NCI-H2081 (cell line): ENCODE data around the gene HDAC9.

Source experiments
- DNase-seq, 2 experiments: peaks; one replicate each; lab custom pipeline; 2025; lab: John Stamatoyannopoulos, UW

HDAC9 gene

DNA sequence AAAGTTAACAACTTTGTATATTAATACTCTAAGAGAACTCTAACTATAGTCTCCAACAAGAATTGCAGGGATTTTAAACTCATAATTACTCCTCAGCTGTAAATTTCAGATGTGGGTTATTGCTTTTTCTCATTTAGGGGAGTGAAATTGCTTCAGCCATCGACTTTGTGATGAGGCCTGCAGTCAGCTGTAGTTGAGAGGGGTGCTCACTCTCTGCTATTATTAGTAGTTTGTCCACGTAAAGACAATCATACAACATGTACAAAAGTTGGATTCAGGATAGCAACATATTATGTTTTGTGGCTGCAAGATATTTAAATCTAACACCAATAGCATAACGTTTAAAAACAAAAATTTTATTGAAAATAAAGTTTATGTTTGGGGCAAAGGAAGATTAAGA is 28.7 kb downstream of the HDAC9 start:
- DNase-seq: no peak

DNA sequence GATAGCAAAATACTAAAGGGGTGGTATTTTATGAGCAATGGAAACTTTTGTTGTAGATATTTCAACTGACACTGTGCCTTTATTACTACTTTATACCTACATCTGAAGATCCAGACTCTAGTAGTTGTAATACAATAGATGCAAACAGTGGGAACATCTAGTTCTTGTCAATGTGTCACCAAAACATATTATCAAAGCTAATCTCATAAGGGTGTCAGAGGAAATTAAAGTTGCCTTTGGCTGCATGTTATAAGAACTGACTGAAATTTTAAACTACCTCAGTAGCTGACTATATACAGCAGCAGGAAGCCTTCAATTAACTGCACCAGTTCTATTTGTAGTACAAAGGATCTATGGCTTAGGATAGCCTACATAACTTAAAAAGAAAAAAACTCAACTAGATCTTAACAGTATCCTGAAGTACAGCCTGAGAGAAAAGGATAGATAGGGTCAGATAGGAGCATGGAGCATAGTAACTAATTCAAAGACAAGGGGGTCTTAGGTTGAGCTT is 30.9 kb downstream of the HDAC9 start:
- no peak for DNase-seq

- no peak for DNase-seq
Measured at GRCh38 chr7:18529239-18529638, 33.7 kb downstream of the HDAC9 start.

DNA sequence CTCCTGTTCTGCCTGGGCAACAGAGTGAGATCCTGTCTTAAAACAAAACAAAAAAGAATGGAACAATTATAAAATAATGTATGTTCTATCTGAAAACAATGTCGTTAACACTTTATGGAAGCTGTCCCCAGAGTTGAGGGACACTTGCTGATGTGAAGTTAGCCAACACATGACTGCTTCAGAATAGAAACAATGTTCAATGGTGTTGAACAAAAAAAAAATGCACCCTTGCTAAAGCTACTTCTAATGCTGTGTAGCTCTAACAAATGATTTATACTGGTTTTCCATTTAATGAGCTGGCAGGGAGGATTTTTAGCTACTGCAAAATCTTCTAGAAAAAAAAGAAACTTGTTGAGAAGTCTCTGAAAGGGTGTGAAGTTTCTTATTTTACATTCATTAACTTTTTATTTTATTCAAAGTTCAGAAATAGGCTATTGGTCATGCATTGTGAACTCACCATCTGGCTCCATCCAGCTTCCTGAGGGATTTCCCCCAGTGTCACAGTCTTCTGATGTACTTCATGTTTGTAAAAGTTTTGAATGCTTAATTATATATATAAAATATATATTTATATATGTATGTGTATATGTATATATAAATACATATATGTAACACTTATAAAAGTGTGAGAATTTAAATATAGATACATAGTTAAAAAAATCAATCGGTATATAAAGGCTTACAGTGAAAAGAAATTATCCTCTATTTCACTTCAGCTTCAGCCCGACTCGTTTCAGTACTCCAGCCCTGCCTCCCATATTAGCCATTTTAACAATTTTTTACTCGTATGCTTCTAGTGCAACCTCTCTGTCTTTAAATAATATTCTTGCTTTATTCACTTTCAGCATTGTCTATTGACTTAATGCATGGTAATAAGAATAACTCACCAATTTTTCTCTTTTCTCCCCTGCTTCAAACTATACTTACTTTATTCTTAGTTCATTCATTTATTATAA is 35.0 kb downstream of the HDAC9 start:
- DNase-seq: no peak

DNA sequence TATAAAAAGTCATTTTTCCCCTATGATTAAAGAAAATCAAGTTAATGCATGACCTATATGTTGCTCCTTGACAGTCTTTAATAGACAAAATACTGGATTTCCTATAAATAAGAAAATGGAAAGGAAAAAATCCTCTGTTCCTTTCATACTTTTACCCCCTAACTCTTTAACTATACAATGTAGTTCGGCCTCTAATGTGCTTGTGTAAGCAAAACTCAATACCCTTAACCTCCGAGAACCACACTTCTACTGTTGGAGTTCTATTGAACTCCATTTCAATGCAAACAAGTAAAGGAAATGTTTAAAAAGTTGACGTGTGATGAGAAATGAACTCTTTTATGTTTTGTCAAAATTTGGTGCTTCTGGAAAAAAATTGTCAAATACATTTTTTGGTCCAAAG is 36.0 kb downstream of the HDAC9 start:
- DNase-seq: no peak

- no peak for DNase-seq
Measured at GRCh38 chr7:18532813-18533212, 37.3 kb downstream of the HDAC9 start.

DNA sequence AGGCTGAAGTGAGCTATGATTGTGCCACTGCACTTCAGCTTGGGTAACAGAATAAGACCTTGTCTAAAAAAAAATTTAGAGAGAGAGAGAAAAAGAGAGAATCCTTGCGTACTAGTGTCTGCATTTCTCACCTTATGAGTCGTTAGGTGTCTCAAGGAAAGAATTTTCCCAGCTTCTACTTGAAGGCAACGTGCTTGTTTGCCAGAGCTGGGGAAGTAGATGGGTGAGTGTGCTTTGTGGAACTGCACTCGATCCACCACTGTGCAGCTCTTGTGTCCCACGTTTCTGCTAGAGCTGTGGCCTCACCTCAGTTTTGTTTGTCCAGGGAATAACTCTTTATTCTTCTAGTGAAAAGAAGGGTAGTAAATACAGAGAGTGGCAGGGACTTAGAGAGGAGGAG is 38.9 kb downstream of the HDAC9 start:
- no peak for DNase-seq

- DNase-seq: peak in 1 of 2 experiments; percentile 39
Measured at GRCh38 chr7:18535810-18536415, 40.4 kb downstream of the HDAC9 start.

DNA sequence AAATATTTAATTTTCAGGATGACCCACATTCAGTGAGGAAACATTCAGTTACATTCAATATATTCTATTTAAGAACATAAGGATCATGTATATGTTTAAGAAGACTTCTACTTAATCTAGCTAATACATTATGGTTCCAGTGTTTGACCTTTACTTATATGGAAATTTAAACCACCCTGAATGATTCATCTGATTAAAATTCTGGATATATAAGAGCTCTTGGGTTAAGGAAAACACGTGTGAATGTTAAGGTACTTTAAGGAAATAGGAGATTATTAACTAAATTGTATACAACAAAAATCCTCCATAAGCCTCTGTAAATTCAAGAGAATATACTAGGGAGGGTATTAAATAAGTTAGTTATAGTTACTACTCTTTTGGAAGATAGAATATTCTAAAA is 40.9 kb downstream of the HDAC9 start:
- no peak for DNase-seq

DNA sequence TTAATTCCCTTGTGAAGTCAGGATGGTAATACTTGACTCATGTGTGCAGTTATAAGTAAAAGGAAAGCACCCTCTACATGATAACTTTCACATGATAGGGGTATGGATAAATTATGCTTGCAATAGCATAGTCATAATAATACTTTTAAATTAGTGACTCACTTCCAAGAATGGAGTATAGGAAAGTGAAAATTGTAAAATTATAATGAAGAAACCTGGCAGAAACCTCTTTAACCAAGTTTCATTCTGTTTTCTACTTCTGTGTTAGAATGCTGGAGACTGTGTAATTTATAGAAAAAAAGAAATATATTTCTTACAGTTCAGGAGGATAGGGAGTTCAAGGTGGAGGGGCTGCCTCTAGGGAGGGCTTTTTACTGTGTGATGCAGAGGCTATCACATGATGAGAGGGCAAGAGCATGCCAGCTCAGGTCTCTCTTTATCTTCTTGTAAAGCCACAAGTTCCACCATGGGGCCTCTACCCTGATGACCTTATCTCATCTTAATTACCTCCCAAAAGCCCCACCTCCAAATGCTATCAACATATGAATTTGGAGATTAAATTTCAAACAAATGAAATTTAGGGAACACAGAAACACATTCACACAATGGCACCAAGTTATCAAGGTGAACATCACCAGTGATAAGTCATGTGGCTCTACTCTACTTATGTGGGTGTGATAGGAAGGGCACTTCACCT is 43.2 kb downstream of the HDAC9 start:
- DNase-seq: no peak

DNA sequence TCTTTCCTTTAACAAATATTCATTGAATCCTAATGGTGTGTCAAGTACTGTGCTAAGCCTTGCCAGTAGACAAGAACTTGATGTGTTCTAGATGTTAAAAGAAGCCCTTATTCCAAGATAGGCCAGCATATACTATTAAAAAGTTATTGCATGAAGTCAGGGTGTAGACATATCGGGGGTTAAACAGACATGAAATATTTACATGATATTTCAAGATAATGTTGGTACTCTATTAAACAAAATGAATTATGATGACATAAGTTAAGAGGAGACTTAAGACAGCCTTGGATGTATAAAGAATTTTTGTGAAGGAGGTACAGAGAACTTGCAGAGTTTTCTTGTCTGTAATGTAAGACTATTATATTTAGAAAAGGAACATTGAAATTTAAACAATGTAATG is 44.8 kb downstream of the HDAC9 start:
- no peak for DNase-seq

- peak in 1 of 2 experiments; percentile 32 for DNase-seq
Measured at GRCh38 chr7:18541181-18541870, 45.8 kb downstream of the HDAC9 start.

DNA sequence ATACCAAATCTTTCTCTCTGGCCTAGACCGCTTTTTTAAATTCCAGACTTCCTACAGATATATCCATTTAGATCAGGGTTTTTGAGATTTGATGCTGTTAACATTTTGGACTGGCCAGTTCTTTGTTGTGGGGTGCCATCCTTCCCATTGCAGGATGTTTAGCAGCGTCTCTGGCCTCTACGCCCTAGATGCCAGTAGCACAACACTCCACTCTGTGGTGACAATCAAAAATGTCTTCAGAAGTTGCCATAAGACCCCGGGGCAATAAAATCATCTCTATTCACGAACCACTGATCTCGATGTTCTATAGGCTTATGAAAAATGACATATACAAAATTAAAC is 46.3 kb downstream of the HDAC9 start:
- no peak for DNase-seq

DNA sequence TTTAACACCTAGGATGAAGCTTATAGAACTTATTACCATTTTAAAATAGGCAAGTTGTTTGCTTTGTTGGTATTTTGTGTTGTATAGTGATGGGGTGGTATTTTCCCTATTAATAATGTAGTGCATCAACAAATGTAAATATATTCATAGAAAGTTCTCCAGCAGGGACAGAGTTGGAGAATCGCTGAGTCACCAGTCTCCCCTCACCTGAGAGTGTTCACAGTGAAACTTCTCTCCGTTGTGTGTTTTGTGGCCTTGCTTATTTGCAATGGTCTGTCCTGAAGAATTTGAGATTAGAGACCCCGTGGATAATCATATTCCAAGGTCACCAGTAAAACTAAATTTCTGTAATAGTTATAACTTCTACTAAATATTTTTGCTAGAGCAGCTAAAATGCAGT is 51.0 kb downstream of the HDAC9 start:
- DNase-seq: no peak

- no peak for DNase-seq
Measured at GRCh38 chr7:18547509-18548187, 52.1 kb downstream of the HDAC9 start.

- DNase-seq: no peak
Measured at GRCh38 chr7:18548534-18548933, 53.0 kb downstream of the HDAC9 start.

GRCh38 chr7:18550574-18550973 is 55.0 kb downstream of the HDAC9 start:
- no peak for DNase-seq

DNA sequence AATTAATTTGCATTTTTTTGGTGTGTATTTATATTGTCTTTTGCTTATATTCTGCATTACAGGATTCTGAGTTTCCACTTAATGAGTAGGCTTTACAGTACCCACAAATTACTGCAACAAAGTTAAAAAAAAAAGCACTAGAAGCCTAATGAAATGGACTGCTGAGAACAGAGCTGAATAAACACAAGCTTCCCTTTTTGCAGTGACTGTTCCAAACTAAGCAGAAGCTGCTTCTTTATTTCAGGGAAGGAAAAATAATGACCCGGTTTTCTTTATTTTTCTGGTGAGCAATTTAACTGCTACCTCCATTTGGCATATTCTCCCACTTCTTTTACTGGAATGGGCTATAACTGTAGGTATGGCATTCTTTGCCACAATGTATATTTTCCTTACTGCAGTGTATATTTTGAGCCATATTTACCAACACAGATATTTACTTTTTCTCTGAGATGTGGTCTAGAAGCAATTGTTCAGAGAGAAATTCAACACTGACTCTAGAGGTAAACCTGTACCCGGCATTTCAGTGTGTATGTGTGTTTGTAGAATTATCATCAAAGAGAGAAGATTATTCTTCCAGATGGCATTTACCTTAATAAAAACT is 56.9 kb downstream of the HDAC9 start:
- peak in 1 of 2 experiments; percentile 76 for DNase-seq

- DNase-seq: peak; percentile 75 to 96
Measured at GRCh38 chr7:18552943-18553604, 57.5 kb downstream of the HDAC9 start.

DNA sequence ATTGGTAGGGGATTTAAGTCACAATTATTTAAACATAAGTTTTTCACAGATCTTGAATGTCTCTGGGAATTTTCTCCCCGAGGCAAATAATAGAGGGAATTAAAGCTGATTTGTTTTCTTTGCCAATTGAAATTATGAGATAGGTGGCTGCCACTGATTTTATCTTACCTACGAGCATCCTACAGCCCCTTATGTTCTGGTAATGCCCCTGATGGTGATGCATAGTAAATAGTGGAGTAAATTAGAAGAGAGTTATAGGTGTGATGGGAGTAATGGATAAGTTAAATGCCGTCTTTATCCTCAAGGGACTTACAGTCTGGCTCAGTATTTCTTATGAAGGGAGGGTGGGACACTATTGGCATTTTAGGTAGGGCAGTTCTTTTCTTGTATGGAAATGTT is 58.1 kb downstream of the HDAC9 start:
- no peak for DNase-seq

DNA sequence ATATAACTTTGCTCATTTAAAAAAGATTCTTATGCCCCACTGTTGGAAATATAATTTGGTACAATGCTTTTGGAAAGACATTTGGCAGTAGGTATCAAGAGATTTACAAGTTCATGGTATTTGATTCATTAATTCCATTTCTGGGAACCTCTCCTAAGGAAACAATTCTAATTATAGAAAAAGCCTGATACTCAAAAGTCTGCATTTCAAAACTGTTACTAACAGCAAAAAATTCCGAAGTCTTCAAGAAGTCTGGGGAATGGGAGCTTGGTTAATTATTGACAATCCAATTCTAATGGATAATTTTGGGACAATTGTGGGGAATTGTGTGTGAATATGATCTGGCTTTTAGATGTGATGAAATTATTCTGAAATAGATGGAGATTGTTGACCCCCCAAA is 59.6 kb downstream of the HDAC9 start:
- DNase-seq: no peak
